Left ventricle myocardium inferior (tissue), 1 donor: Measurements from ENCODE around the gene TWSG1. TPM values are rescaled to one million over a fixed set of nuclear protein-coding genes. Genes with fewer than 3 reads are reported as not detected.
A peak's percentile ranks its signal among the peaks of the same experiment; 100 is the strongest.

Experiments
- DNase-seq: peaks from one replicate; pipeline ENCODE4 v3.0.0-alpha.2; 2020
- H3K27ac ChIP-seq: fragments of 200-600 bp; replicated peaks from 2 replicates; pipeline ENCODE4 v1.8.0; 2021
- H3K27me3 ChIP-seq: fragments of 200-600 bp; 2 replicates; pipeline ENCODE4 v1.8.0; 2021; ENCODE audit warnings: low read depth
- H3K36me3 ChIP-seq: fragments of 200-600 bp; 2 replicates; pipeline ENCODE4 v1.8.0; 2021
- H3K4me1 ChIP-seq: fragments of 200-600 bp; 2 replicates; pipeline ENCODE4 v1.8.0; 2021
- H3K4me3 ChIP-seq: fragments of 200-600 bp; 2 replicates; pipeline ENCODE4 v1.8.0; 2021; ENCODE audit warnings: mild to moderate bottlenecking, moderate library complexity
- H3K9me3 ChIP-seq: fragments of 200-600 bp; replicated peaks from 2 replicates; pipeline ENCODE4 v1.8.0; 2021
- intact Hi-C: fragments of 100-400 bp; cut with micrococcal nuclease; formaldehyde crosslinking; loops from one replicate; pipeline ENCODE4 v1.11.0; 2022
- long read RNA-seq: library from polyadenylated mRNA; unstranded; transcript quantifications from one replicate; pipeline ENCODE4 v2.0.0, GENCODE V29; 2021
- total RNA-seq: library from RNA; stranded (reverse); fragmentation: NEBNext Ultra II Directional; extraction: Animal tissue kit (Norgen Biotek cat#: 25700); gene quantifications from one replicate; pipeline ENCODE4 v1.2.1, GENCODE V29; 2021
- TF ChIP-seq, protein P1 (sequence below): fragments of 200-600 bp; IDR thresholded peaks from 2 replicates; pipeline ENCODE4 v1.8.0; 2021; ENCODE audit warnings: antibody characterized with exemption, mild to moderate bottlenecking, borderline replicate concordance
- donor health status: DM: no; HTN: yes; CAD: no; lungs with severe emphysema.

Gene TWSG1
- 12.1 TPM for total RNA-seq
- long read RNA-seq, transcript TWSG1-201 (5 exons, 3,756 nt), result major isoform, 42 of 45 reads
- long read RNA-seq, partial matches to known transcripts, result 0 of 45 reads
- long read RNA-seq, other reads (novel, unspliced or antisense), result 3 of 45 reads

DNA sequence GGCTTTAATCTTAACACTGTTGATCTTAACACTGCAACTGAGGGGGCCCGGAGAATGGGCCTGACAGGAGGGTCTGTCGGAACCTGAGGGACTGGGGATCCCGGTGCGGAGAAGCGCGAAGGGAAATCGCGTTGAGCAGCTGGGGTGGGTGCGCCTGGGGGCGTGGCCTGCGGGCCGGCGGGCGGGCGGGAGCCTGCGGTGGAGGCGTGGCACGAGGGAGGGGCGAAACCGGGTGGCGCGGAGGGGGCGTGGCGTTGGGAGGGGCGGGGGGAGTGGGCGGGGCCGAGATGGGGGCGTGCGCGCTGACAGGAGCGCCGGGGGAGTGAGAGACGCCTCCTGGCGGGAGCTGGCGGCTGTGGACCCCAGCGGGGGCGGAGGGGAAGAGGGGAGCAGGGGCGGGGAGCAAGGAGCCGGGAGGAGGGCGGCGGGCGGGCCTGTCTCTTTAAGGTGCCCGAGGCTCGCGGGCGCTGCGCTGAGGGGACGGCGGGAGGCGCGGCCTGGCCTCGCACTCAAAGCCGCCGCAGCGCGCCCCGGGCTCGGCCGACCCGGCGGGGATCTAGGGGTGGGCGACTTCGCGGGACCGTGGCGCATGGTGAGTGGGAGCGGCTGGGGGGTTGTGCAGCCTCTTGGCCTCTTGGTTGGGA lies at the start of gene TWSG1:
Gene TWSG1, plus strand, starts transcription at position 445 of the 644 bp plus-strand sequence. CDS start 2,457 bp downstream, outside the sequence.
- H3K36me3 ChIP-seq, result peaks cover 18% of the 10 kb centered on the region
- DNase-seq, result peak; percentile 95

DNA sequence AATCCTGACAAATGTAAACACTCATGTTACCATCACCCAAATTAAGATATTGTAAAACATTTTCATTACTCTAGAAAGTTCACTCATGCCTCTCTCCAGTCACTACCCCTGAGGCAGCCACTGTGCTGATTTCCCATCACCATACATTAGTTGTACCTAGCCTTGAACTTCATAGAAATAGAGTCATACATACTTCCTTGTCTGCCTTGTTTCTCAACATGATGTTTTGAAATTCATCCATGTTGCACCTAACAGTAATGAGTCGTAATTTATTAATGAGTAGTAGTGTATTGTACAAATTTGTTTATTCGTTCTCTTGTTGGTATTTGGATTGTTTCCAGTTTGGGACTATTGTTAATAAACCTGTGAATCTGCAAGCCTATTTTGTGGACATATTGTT lies 49.0 kb upstream of the TWSG1 start:
- DNase-seq, result no peak
- intact Hi-C loops, result no loop called here
- H3K27ac ChIP-seq, result no peak overlapping the region
- H3K36me3 ChIP-seq, result peaks cover 23% of the 10 kb centered on the region
- peaks cover under 1% of the 10 kb centered on the region for H3K9me3 ChIP-seq
- TF ChIP-seq, protein P1, sequence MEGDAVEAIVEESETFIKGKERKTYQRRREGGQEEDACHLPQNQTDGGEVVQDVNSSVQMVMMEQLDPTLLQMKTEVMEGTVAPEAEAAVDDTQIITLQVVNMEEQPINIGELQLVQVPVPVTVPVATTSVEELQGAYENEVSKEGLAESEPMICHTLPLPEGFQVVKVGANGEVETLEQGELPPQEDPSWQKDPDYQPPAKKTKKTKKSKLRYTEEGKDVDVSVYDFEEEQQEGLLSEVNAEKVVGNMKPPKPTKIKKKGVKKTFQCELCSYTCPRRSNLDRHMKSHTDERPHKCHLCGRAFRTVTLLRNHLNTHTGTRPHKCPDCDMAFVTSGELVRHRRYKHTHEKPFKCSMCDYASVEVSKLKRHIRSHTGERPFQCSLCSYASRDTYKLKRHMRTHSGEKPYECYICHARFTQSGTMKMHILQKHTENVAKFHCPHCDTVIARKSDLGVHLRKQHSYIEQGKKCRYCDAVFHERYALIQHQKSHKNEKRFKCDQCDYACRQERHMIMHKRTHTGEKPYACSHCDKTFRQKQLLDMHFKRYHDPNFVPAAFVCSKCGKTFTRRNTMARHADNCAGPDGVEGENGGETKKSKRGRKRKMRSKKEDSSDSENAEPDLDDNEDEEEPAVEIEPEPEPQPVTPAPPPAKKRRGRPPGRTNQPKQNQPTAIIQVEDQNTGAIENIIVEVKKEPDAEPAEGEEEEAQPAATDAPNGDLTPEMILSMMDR, result no peak
- no peak overlapping the region for H3K4me3 ChIP-seq
- no peaks in the 10 kb centered on the region for H3K4me1 ChIP-seq
- H3K27me3 ChIP-seq, result no peaks in the 10 kb centered on the region

More for the DNA sequence above, at the start of gene TWSG1:
- Histone ChIP-seq H3K27me3 (no peaks in the 10 kb centered on the region), H3K4me3 (peak within 1 kb of the TSS; percentile 92), H3K27ac (peak within 1 kb of the TSS; percentile 79), H3K9me3 (no peaks in the 10 kb centered on the region), H3K4me1 (peaks cover 25% of the 10 kb centered on the region)
- intact Hi-C loops, result no loop called here
- TF ChIP-seq, protein P1, result peak; percentile 60

DNA sequence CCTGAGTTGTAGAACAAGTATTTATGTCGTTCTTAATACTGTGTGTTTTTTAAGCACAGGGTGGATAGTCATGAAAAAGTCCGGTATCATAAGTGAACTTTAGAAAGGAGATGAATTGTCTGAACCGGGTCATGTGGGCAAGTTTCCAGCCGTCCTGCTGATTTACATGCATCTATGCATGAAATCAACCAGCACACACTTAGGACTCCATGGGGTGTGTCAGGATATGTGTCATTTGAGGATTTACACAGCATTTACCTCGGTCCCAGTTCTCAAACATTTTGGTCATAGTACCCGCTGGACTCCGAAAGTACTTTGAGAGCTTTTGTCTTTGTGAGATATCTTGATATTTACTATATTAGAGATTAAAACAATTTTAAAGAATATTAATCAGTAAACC lies 47.5 kb upstream of the TWSG1 start:
- peaks cover 5% of the 10 kb centered on the region for H3K9me3 ChIP-seq
- TF ChIP-seq, protein P1, result no peak
- no peak for DNase-seq
- no peaks in the 10 kb centered on the region for H3K4me1 ChIP-seq
- no peak overlapping the region for H3K4me3 ChIP-seq
- H3K27ac ChIP-seq, result no peak overlapping the region
- H3K36me3 ChIP-seq, result peaks cover 9% of the 10 kb centered on the region
- H3K27me3 ChIP-seq, result no peaks in the 10 kb centered on the region
- intact Hi-C loops, result no loop called here

DNA sequence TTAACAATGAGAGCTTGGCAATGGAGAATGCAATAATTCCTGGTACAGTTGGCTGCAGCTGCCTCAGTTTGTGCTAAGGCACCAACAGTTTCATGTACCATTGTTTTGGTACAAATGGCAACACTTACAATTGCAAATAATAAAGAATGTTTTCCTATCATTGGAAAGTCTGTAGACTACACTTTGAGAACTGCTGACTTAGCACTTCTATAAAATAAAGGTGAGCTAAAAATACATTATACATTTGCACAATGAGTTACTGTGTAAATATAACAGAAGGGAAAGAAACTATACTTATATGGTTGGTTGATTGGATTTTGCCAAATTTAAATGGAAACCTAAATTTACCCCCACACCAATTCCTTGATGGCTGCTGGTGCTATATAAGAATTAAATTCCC lies 44.9 kb upstream of the TWSG1 start:
- TF ChIP-seq, protein P1, result no peak
- Histone ChIP-seq H3K4me1 (no peaks in the 10 kb centered on the region), H3K9me3 (peaks cover 30% of the 10 kb centered on the region), H3K27ac (no peak overlapping the region), H3K36me3 (no peaks in the 10 kb centered on the region), H3K4me3 (no peak overlapping the region), H3K27me3 (no peaks in the 10 kb centered on the region)
- DNase-seq, result no peak
- intact Hi-C loops, result no loop called here

DNA sequence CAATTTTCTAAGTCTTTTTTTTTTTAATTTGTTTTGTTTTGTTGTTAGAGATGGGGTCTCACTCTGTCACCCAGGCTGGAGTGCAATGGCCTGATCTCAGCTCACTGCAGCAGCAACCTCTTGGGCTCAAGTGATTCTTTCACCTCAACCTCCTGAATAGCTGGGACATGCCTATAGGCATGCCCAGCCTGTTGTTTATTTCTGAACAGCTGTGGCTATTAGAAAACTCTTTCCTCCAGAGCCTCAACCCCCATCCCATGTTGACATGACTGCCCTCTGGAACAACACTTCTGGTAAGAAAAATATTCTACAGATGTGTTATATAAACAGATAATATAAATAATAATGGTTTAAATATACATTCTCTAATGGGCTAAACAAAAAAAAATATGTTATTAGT lies 44.4 kb upstream of the TWSG1 start:
- Histone ChIP-seq H3K27me3 (no peaks in the 10 kb centered on the region), H3K27ac (no peak overlapping the region), H3K4me3 (no peak overlapping the region), H3K9me3 (peaks cover 35% of the 10 kb centered on the region), H3K36me3 (no peaks in the 10 kb centered on the region), H3K4me1 (no peaks in the 10 kb centered on the region)
- TF ChIP-seq, protein P1, result no peak
- intact Hi-C loops, result no loop called here
- DNase-seq, result no peak
